Transverse colon (tissue), 4 donors: ENCODE results near the gene MRAP. TPM values are rescaled to one million over a fixed set of nuclear protein-coding genes. Genes with fewer than 3 reads are reported as not detected.
"Not testable (repeated sequence)": the region's sequence is repeated elsewhere in the genome, so short reads cannot be mapped to it uniquely, and the experiment has no call there.

ENCODE experiments used
- DNase-seq: peaks from one replicate; pipeline ENCODE4 v3.0.0-alpha.2; 2019
- H3K27ac ChIP-seq, 4 donors: fragments of 200-600 bp; sonication (generic); 2 replicates each; pipeline ENCODE4 v1.5.1; 2016 to 2018; ENCODE audit warnings: inconsistent platforms in 4 of 4
- H3K27me3 ChIP-seq: fragments of 200-600 bp; sonication (generic); 2 replicates; pipeline ENCODE4 v1.5.1; 2017; ENCODE audit warnings: inconsistent platforms
- H3K36me3 ChIP-seq, 4 donors: fragments of 200-600 bp; sonication (generic); 2 replicates each; pipeline ENCODE4 v1.5.1; 2017 to 2019; ENCODE audit warnings: inconsistent platforms in 4 of 4
- H3K4me1 ChIP-seq, 4 donors: fragments of 200-600 bp; sonication (generic); 2 replicates each; pipeline ENCODE4 v1.5.1; 2017 to 2020; ENCODE audit warnings: inconsistent platforms in 4 of 4
- H3K4me3 ChIP-seq, 4 donors: fragments of 200-600 bp; sonication (generic); 1 replicate in 1 of 4; 2 replicates in 3 of 4; pipeline versions ENCODE4 v1.5.1 to v1.6.1; 2017 to 2019; ENCODE audit warnings: inconsistent platforms in 4 of 4
- H3K9me3 ChIP-seq, 2 donors: fragments of 200-600 bp; sonication (generic); 2 replicates each; pipeline ENCODE4 v1.5.1; 2017 to 2019; ENCODE audit warnings: inconsistent platforms in 2 of 2
- EP300 ChIP-seq: sonication (generic); formaldehyde crosslinking; IDR thresholded peaks from one replicate; pipeline ENCODE4 v1.6.1; 2017; ENCODE audit warnings: antibody characterized with exemption, low read depth
- POLR2A ChIP-seq: fragments of 450-650 bp; IDR thresholded peaks from one replicate; pipeline ENCODE4 v1.6.1; 2016; ENCODE audit warnings: antibody characterized with exemption, mild to moderate bottlenecking, moderate library complexity
- POLR2AphosphoS5 ChIP-seq, 3 donors: sonication (generic); formaldehyde crosslinking; IDR thresholded peaks; one replicate each; pipeline ENCODE4 v1.6.1; 2016; ENCODE audit warnings: antibody characterized with exemption in 3 of 3
- WGBS, 2 donors: methylation state at CpG; one replicate each; pipeline ENCODE4 v1.1.5; 2018; ENCODE audit warnings: low coverage in 1 of 2; 5-methylcytosine and 5-hydroxymethylcytosine counted together
- in situ Hi-C, 4 donors: fragments of 200-750 bp; cut with MboI; loops; one replicate each; pipeline versions ENCODE4 v1.15.0 to v1.15.1; 2017; ENCODE audit warnings: low sequenced_read_pairs in 3 of 4, low pct_ligation_motif_present in 1 of 4, low pct_unique_long_range_greater_than_20kb in 1 of 4
- intact Hi-C: fragments of 100-400 bp; cut with DNase I; formaldehyde crosslinking; loops from one replicate; pipeline ENCODE4 v1.15.1; 2023; ENCODE audit warnings: low total_unique reads
- total RNA-seq, 4 donors: library from RNA; depleted of rRNA; stranded (reverse); fragments of >200 nt; gene quantifications; one replicate each; pipeline ENCODE4 v1.1.0, GENCODE V29; 2016
- TF ChIP-seq, protein P1 (sequence below), 5 experiments: fragments of 200-600 bp in 3 of 5; fragments of 450-650 bp in 2 of 5; sonication (generic) in 3 of 5; IDR thresholded peaks; 1 replicate in 2 of 5; 2 replicates in 3 of 5; pipeline ENCODE4 v1.5.1; 2016 to 2017; ENCODE audit warnings: antibody characterized with exemption in 5 of 5, inconsistent platforms in 3 of 5, mild to moderate bottlenecking in 2 of 5, moderate library complexity in 1 of 5

Gene MRAP
- total RNA-seq, 4 donors from 2014 or later = not detected

DNA sequence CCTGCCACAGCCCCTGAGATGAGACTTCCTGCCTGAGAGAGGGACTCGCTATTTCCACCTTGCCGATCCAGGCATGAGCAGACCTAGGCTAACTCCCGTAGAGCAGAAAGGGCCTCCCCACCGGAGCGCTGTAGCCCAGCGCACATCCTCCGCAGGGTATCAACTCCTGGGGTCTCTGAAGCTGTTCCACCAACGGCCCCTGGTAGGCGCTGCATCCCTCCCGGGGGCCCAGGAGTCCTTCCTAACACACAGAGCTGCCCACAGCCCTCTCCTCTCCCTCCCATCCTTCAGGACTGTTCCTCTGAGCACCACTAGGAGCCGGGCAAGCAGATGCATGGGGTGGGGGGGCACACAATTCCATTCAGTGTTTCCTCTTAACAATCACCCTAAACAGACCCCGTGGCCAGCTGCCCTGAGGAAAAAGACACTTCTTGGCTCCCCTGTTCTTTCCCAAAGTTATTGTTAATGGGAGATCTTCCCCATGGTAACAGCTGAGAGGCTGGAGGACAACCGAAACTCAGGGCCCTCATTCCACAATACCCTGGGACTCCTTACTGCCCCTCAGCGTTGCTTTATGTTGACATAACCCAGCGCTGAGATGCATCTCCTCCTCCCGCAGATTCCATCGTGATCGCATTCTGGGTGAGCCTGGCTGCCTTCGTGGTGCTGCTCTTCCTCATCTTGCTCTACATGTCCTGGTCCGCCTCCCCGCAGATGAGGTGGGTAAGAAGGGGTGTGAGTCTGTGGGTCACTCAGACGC, 7.5 kb downstream of the MRAP start:
- no peak for DNase-seq
- WGBS, 2 donors = 84% methylated on average over 22 of the region's 22 CpGs; no CpG with 5 or more reads in 1 of the 2 donors
- in situ Hi-C loops = no loop called here

GRCh38 chr21:32307706-32308105, 9.1 kb downstream of the MRAP start:
- no peaks in the 10 kb centered on the region for H3K36me3 ChIP-seq

More for the DNA sequence above, 7.5 kb downstream of the MRAP start:
- intact Hi-C loops = no loop called here
- no peaks in the 10 kb centered on the region for H3K4me1 ChIP-seq
- no peaks in the 10 kb centered on the region for H3K27me3 ChIP-seq
- no peaks in the 10 kb centered on the region for H3K36me3 ChIP-seq
- no peak overlapping the region for H3K4me3 ChIP-seq
- H3K27ac ChIP-seq = no peak overlapping the region
- TF ChIP-seq, protein P1, sequence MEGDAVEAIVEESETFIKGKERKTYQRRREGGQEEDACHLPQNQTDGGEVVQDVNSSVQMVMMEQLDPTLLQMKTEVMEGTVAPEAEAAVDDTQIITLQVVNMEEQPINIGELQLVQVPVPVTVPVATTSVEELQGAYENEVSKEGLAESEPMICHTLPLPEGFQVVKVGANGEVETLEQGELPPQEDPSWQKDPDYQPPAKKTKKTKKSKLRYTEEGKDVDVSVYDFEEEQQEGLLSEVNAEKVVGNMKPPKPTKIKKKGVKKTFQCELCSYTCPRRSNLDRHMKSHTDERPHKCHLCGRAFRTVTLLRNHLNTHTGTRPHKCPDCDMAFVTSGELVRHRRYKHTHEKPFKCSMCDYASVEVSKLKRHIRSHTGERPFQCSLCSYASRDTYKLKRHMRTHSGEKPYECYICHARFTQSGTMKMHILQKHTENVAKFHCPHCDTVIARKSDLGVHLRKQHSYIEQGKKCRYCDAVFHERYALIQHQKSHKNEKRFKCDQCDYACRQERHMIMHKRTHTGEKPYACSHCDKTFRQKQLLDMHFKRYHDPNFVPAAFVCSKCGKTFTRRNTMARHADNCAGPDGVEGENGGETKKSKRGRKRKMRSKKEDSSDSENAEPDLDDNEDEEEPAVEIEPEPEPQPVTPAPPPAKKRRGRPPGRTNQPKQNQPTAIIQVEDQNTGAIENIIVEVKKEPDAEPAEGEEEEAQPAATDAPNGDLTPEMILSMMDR (IDR thresholded peaks at IDR 0.05) = peak in 1 of 5 experiments; percentile 13
- TF ChIP-seq POLR2A (no peak), POLR2AphosphoS5 (IDR thresholded peaks at IDR 0.05) (no peak), EP300 (no peak)
- no peaks in the 10 kb centered on the region for H3K9me3 ChIP-seq

DNA sequence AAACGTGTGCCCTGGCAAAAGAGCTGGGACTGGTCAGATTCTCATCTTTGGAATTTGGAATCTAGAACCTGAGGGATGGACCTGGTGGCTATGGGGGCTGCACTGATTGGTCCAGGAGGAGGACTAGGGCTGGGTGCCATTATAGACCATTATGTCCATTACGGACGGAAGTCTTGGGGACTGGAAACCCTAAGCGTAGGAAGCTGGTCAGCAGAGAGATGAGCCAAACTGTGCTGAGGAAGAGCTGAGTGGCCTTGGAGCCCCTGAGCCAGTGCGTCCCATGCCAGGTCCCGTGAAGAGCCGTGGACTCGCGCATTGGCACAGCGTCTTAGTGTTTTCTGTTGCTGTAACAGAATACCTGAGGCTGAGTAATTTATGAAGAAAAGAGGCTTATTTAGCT, 10.0 kb downstream of the MRAP start:
- in situ Hi-C loops (no loop called here), intact Hi-C loops (no loop called here)

More at GRCh38 chr21:32307706-32308105, 9.1 kb downstream of the MRAP start:
- H3K4me1 ChIP-seq = no peaks in the 10 kb centered on the region
- in situ Hi-C loops (no loop called here), intact Hi-C loops (no loop called here)
- H3K9me3 ChIP-seq = no peaks in the 10 kb centered on the region
- H3K27me3 ChIP-seq = no peaks in the 10 kb centered on the region
- H3K4me3 ChIP-seq = no peak overlapping the region
- no peak overlapping the region for H3K27ac ChIP-seq
- 86 to 94% methylated on average over 1 to 4 of the region's 4 CpGs for WGBS, 2 donors
- no peak for DNase-seq
- no peak for TF ChIP-seq POLR2AphosphoS5 (IDR thresholded peaks at IDR 0.05)
- TF ChIP-seq, protein P1 (IDR thresholded peaks at IDR 0.05) = no peak
- TF ChIP-seq POLR2A = no peak
- no peak for TF ChIP-seq EP300

DNA sequence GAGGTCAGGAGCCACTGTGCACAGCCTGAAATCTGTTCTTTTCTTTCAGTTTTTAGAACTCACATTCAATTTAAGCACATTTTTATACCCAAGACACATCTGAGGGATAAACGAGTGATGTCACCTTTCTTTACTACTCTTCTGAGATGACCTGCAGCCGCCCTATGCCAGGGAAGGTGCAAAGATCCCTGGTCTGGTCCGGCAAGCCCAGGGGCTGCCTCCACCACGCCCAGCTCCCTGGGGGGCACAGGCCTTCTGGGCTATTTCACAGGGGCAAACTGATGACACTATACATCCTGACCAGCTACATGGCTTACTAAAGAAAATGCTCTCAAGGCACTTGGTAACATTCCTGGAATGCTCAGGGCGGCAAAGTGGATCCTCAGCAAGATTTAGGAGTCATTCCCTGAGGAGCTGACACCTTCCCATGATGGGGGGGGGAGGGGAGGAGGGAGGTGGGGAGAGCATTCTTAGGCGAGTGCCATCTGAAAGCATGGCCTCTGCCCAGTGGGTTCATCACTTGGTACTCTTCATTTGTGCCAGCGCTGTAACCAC, 11.3 kb downstream of the MRAP start:
- intact Hi-C loops = no loop called here
- TF ChIP-seq, protein P1 (IDR thresholded peaks at IDR 0.05) = no peak
- TF ChIP-seq POLR2AphosphoS5 (IDR thresholded peaks at IDR 0.05) (no peak), EP300 (no peak), POLR2A (no peak)

More for the DNA sequence above, 10.0 kb downstream of the MRAP start:
- WGBS, 2 donors = 95% methylated on average over 10 of the region's 10 CpGs; no CpG with 5 or more reads in 1 of the 2 donors
- no peaks in the 10 kb centered on the region for H3K9me3 ChIP-seq
- H3K4me1 ChIP-seq = no peaks in the 10 kb centered on the region
- H3K36me3 ChIP-seq = no peaks in the 10 kb centered on the region
- TF ChIP-seq POLR2A (no peak), POLR2AphosphoS5 (IDR thresholded peaks at IDR 0.05) (no peak), EP300 (no peak)
- TF ChIP-seq, protein P1 (IDR thresholded peaks at IDR 0.05) = no peak
- H3K27me3 ChIP-seq = no peaks in the 10 kb centered on the region
- no peak overlapping the region for H3K4me3 ChIP-seq
- H3K27ac ChIP-seq = no peak overlapping the region
- no peak for DNase-seq

GRCh38 chr21:32310976-32311375, 12.3 kb downstream of the MRAP start:
- H3K4me1 ChIP-seq, H3K9me3 ChIP-seq, DNase-seq, H3K27ac ChIP-seq, in situ Hi-C loops, H3K4me3 ChIP-seq, H3K36me3 ChIP-seq, intact Hi-C loops, H3K27me3 ChIP-seq: not testable (repeated sequence)
- WGBS, 2 donors = 89% methylated on average over 9 of the region's 9 CpGs; no CpG with 5 or more reads in 1 of the 2 donors

More for the DNA sequence above, 11.3 kb downstream of the MRAP start:
- peaks cover 0 to 6% (median 0%) of the 10 kb centered on the region in 4 donors for H3K36me3 ChIP-seq
- DNase-seq = no peak
- H3K9me3 ChIP-seq = no peaks in the 10 kb centered on the region
- no peak overlapping the region for H3K4me3 ChIP-seq
- in situ Hi-C loops = no loop called here
- no peak overlapping the region for H3K27ac ChIP-seq
- 89 to 100% methylated on average over 1 to 7 of the region's 7 CpGs for WGBS, 2 donors
- H3K27me3 ChIP-seq = no peaks in the 10 kb centered on the region
- H3K4me1 ChIP-seq = no peaks in the 10 kb centered on the region
